PFSK-1 (cell line): ENCODE data around the gene SPATS2L.

Experiments used
- FOXP2 ChIP-seq: optimal IDR thresholded peaks from 2 replicates; pipeline ENCODE3; 2011; ENCODE audit warnings: borderline replicate concordance, control low read depth, inconsistent platforms; ENCODE audit not compliant: insufficient read depth; ENCODE audit errors: extremely low read length, extremely low read depth
- POLR2AphosphoS5 ChIP-seq: IDR thresholded peaks from 2 replicates; pipeline ENCODE4 v1.6.1; 2012; ENCODE audit warnings: low read depth, mild to moderate bottlenecking, control low read depth, low read length, moderate library complexity
- REST ChIP-seq, 2 experiments: IDR thresholded peaks; 2 replicates each; pipeline versions ENCODE4 v1.6.1 to v1.8.0; 2011 to 2012; ENCODE audit warnings: low read depth in 2 of 2, low read length in 2 of 2, control low read depth in 1 of 2, inconsistent platforms in 1 of 2, mild to moderate bottlenecking in 1 of 2, moderate library complexity in 1 of 2; ENCODE audit not compliant: insufficient read depth in 1 of 2
- SIN3A ChIP-seq: IDR thresholded peaks from 2 replicates; pipeline ENCODE4 v1.6.1; 2012; ENCODE audit warnings: mild to moderate bottlenecking, low read length, moderate library complexity, borderline replicate concordance; ENCODE audit not compliant: insufficient read depth
- TAF1 ChIP-seq: IDR thresholded peaks from 2 replicates; pipeline ENCODE4 v1.6.1; 2012; ENCODE audit warnings: low read length, control low read depth, borderline replicate concordance; ENCODE audit not compliant: insufficient read depth

DNA sequence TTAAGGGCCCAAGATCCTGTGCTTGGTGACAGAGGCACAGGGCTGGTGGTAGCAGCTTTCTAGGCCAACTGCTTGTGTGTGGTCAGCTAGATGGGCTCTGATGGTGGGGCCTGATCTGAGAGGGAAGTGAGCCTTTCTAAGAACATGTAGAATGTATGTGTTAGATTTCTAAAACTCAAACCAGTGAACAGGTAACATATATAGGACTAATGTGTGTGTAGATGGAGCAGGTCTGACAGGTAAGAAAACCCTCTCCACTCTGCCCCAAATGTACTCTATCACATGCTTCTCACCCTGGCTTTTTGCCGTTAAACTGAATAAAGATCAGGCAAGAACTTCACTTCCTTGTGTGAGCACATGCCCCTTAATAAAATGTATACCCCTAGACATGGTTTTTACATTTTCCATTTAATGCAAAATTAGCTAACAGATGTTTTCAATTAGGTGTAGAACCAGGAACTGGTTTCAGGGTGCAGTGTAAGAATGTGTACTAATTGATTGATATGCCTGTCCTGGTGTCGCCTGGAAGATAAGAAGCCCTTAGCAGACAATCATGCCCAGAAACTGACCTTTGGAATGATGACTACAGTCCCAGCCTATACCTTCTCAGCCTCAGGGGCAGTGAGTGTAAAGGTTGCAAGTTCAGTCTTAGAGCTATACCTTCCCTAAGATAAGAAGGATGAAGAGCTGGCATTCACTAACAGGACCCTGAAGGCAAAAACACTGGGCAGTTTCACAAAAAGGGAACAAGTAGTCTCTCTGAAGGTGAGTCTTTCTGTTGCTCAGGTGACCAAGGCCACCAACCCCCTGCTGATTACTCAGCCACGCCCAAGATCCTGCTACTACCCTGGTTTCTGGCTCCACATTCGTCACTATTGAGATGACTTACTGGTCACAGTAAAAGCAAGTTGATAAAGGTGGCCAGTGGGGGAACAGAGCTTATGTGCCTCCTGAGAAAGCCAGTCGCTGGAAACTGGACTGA lies 71.2 kb downstream of the SPATS2L start:
- TF ChIP-seq POLR2AphosphoS5 (no peak), SIN3A (no peak), REST (IDR thresholded peaks at IDR 0.05; ENCODE audit: insufficient read depth in 1 of 2, low read depth in 2 of 2, low read length in 2 of 2) (no peak), TAF1 (no peak), FOXP2 (no peak)
